Measurements from ENCODE around the gene SCFD2.

GRCh38 chr4:53016099-53016820, 349.6 kb downstream of the SCFD2 start:
- TF ChIP-seq POLR2AphosphoS5 (IDR thresholded peaks at IDR 0.05; ENCODE audit: low read depth, low read length) (no peak), SIN3A (IDR thresholded peaks at IDR 0.05; ENCODE audit: borderline replicate concordance, insufficient read depth, low read length) (no peak), REST (IDR thresholded peaks at IDR 0.05; ENCODE audit: insufficient read depth in 1 of 2, low read depth in 2 of 2, low read length in 2 of 2) (no peak), TAF1 (IDR thresholded peaks at IDR 0.05; ENCODE audit: borderline replicate concordance, insufficient read depth, low read length) (no peak)

All from PFSK-1 (cell line).